A549 (cell line): ENCODE results near the gene TBXT.

Experiments used
- CEBPB ChIP-seq, 2 experiments: fragments of >200 bp in 1 of 2; sonication (Bioruptor Twin) in 1 of 2; formaldehyde crosslinking in 1 of 2; IDR thresholded peaks; 2 replicates each; pipeline ENCODE4 v1.6.1; 2012 to 2016
- CHD2 ChIP-seq: fragments of 150-350 bp; IDR thresholded peaks from 2 replicates; pipeline ENCODE4 v1.6.1; 2014; ENCODE audit warnings: low read length; ENCODE audit not compliant: partially characterized antibody
- CTCF ChIP-seq: fragments of >200 bp; sonication (Bioruptor Twin); formaldehyde crosslinking; IDR thresholded peaks from 3 replicates; pipeline ENCODE4 v1.5.1; 2016
- MAX ChIP-seq: IDR thresholded peaks from 2 replicates; pipeline ENCODE4 v1.6.1; 2012
- POLR2A ChIP-seq: IDR thresholded peaks from 2 replicates; pipeline ENCODE4 v1.6.1; 2012; ENCODE audit warnings: mild to moderate bottlenecking, low read length
- RARB ChIP-seq: fragments of 250-450 bp; sonication (Bioruptor Pico); IDR thresholded peaks from 2 replicates; pipeline ENCODE4 v1.8.0; 2021; ENCODE audit warnings: mild to moderate bottlenecking, moderate library complexity
- RCOR1 ChIP-seq: fragments of 150-350 bp; IDR thresholded peaks from 2 replicates; pipeline ENCODE4 v1.6.1; 2014; ENCODE audit warnings: antibody characterized with exemption, low read length, low read depth
- SMC3 ChIP-seq: fragments of >200 bp; sonication (Bioruptor Twin); formaldehyde crosslinking; IDR thresholded peaks from 3 replicates; pipeline ENCODE4 v1.6.1; 2018; ENCODE audit warnings: inconsistent platforms
- SREBF2 ChIP-seq: fragments of 450-650 bp; IDR thresholded peaks from 2 replicates; pipeline ENCODE4 v1.6.1; 2014; ENCODE audit warnings: mild to moderate bottlenecking, moderate library complexity
- USF2 ChIP-seq: fragments of 450-650 bp; IDR thresholded peaks from 2 replicates; pipeline ENCODE4 v1.6.1; 2014; ENCODE audit warnings: antibody characterized with exemption
- ZNF302 ChIP-seq: fragments of 250-450 bp; sonication (Bioruptor Pico); IDR thresholded peaks from 2 replicates; pipeline ENCODE4 v1.9.0; 2021; ENCODE audit warnings: inconsistent platforms, mild to moderate bottlenecking, moderate library complexity

GRCh38 chr6:166169549-166170421, 2.1 kb upstream of the TBXT start:
- TF ChIP-seq CEBPB (IDR thresholded peaks at IDR 0.05) (no peak), POLR2A (no peak), CTCF (no peak), CHD2 (no peak), RARB (CRISPR knock-in tag) (no peak), USF2 (no peak), SREBF2 (no peak), MAX (no peak), SMC3 (no peak), RCOR1 (no peak), ZNF302 (CRISPR knock-in tag) (no peak)
